ENCODE measurements around the gene ZBTB25.

ZBTB25 gene

GRCh38 chr14:64504897-64505794, 1.5 kb upstream of the ZBTB25 start:
- FAIRE-seq: peak; percentile 16
- DNase-seq (ENCODE audit: insufficient read length, low spot score): peak; percentile 44
- TF ChIP-seq TAF1 (IDR thresholded peaks at IDR 0.05; ENCODE audit: low read depth, low read length) (no peak), SPI1 (IDR thresholded peaks at IDR 0.05; ENCODE audit: low read depth, low read length) (peak; percentile 71), POLR2A (IDR thresholded peaks at IDR 0.05; ENCODE audit: low read depth, low read length) (peak; percentile 2; the same call in 1 of the 2 replicates)

GRCh38 chr14:64504310-64504896, 765 bp upstream of the ZBTB25 start, which contains the start of gene ZBTB1:
ZBTB1 (plus strand) TSS chr14:64504770; CDS start chr14:64521505, 16,735 bp downstream.
- peak; percentile 30 for DNase-seq (ENCODE audit: insufficient read length, low spot score)
- TF ChIP-seq PAX5 (IDR thresholded peaks at IDR 0.05; ENCODE audit: insufficient read depth, low read length, severe bottlenecking) (no peak), POU2F2 (IDR thresholded peaks at IDR 0.05; ENCODE audit: low read depth, low read length) (no peak), TAF1 (IDR thresholded peaks at IDR 0.05; ENCODE audit: low read depth, low read length) (peak; percentile 63), SPI1 (IDR thresholded peaks at IDR 0.05; ENCODE audit: low read depth, low read length) (0 out of 2 replicates have a peak, but pooled peaks have one; percentile 35), POLR2A (IDR thresholded peaks at IDR 0.05; ENCODE audit: low read depth, low read length) (peak; percentile 90), POLR2AphosphoS5 (IDR thresholded peaks at IDR 0.05; ENCODE audit: low read depth, low read length) (peak; percentile 85)
- FAIRE-seq: peak; percentile 76

GRCh38 chr14:64502887-64503433, 678 bp downstream of the ZBTB25 start:
- DNase-seq (ENCODE audit: insufficient read length, low spot score) (no peak), FAIRE-seq (peak; percentile 40)
- TF ChIP-seq POLR2A (IDR thresholded peaks at IDR 0.05; ENCODE audit: low read depth, low read length) (no peak), TAF1 (IDR thresholded peaks at IDR 0.05; ENCODE audit: low read depth, low read length) (no peak), POU2F2 (IDR thresholded peaks at IDR 0.05; ENCODE audit: low read depth, low read length) (no peak), SPI1 (IDR thresholded peaks at IDR 0.05; ENCODE audit: low read depth, low read length) (no peak), POLR2AphosphoS5 (IDR thresholded peaks at IDR 0.05; ENCODE audit: low read depth, low read length) (no peak), PAX5 (IDR thresholded peaks at IDR 0.05; ENCODE audit: insufficient read depth, low read length, severe bottlenecking) (no peak)

GRCh38 chr14:64502456-64502855, 1.2 kb downstream of the ZBTB25 start:
- DNase-seq (ENCODE audit: insufficient read length, low spot score) (no peak), FAIRE-seq (peak; percentile 55)
- TF ChIP-seq POU2F2 (IDR thresholded peaks at IDR 0.05; ENCODE audit: low read depth, low read length) (no peak), PAX5 (IDR thresholded peaks at IDR 0.05; ENCODE audit: insufficient read depth, low read length, severe bottlenecking) (no peak), TAF1 (IDR thresholded peaks at IDR 0.05; ENCODE audit: low read depth, low read length) (no peak), POLR2A (IDR thresholded peaks at IDR 0.05; ENCODE audit: low read depth, low read length) (no peak), SPI1 (IDR thresholded peaks at IDR 0.05; ENCODE audit: low read depth, low read length) (no peak), POLR2AphosphoS5 (IDR thresholded peaks at IDR 0.05; ENCODE audit: low read depth, low read length) (no peak)

- DNase-seq (ENCODE audit: insufficient read length, low spot score) (no peak), FAIRE-seq (peak; percentile 65)
- no peak for TF ChIP-seq SPI1 (IDR thresholded peaks at IDR 0.05; ENCODE audit: low read depth, low read length)
- no peak for TF ChIP-seq PAX5 (IDR thresholded peaks at IDR 0.05; ENCODE audit: insufficient read depth, low read length, severe bottlenecking)
- no peak for TF ChIP-seq POLR2AphosphoS5 (IDR thresholded peaks at IDR 0.05; ENCODE audit: low read depth, low read length)
- TF ChIP-seq TAF1 (IDR thresholded peaks at IDR 0.05; ENCODE audit: low read depth, low read length): no peak
- TF ChIP-seq POLR2A (IDR thresholded peaks at IDR 0.05; ENCODE audit: low read depth, low read length): no peak
- TF ChIP-seq POU2F2 (IDR thresholded peaks at IDR 0.05; ENCODE audit: low read depth, low read length): no peak
These were observed 2.0 kb downstream of the ZBTB25 start for GRCh38 chr14:64501411-64502171.

- FAIRE-seq: no peak
- no peak for TF ChIP-seq POU2F2 (IDR thresholded peaks at IDR 0.05; ENCODE audit: low read depth, low read length)
- no peak for TF ChIP-seq PAX5 (IDR thresholded peaks at IDR 0.05; ENCODE audit: insufficient read depth, low read length, severe bottlenecking)
- no peak for TF ChIP-seq TAF1 (IDR thresholded peaks at IDR 0.05; ENCODE audit: low read depth, low read length)
- no peak for TF ChIP-seq POLR2AphosphoS5 (IDR thresholded peaks at IDR 0.05; ENCODE audit: low read depth, low read length)
- no peak for TF ChIP-seq SPI1 (IDR thresholded peaks at IDR 0.05; ENCODE audit: low read depth, low read length)
- no peak for TF ChIP-seq POLR2A (IDR thresholded peaks at IDR 0.05; ENCODE audit: low read depth, low read length)
These were observed 3.5 kb downstream of the ZBTB25 start for GRCh38 chr14:64500088-64500487.

GRCh38 chr14:64496764-64497163, 6.9 kb downstream of the ZBTB25 start:
- FAIRE-seq (no peak), DNase-seq (ENCODE audit: insufficient read length, low spot score) (no peak)
- no peak for TF ChIP-seq PAX5 (IDR thresholded peaks at IDR 0.05; ENCODE audit: insufficient read depth, low read length, severe bottlenecking)
- TF ChIP-seq POLR2AphosphoS5 (IDR thresholded peaks at IDR 0.05; ENCODE audit: low read depth, low read length): no peak
- TF ChIP-seq SPI1 (IDR thresholded peaks at IDR 0.05; ENCODE audit: low read depth, low read length): no peak
- no peak for TF ChIP-seq POLR2A (IDR thresholded peaks at IDR 0.05; ENCODE audit: low read depth, low read length)
- no peak for TF ChIP-seq POU2F2 (IDR thresholded peaks at IDR 0.05; ENCODE audit: low read depth, low read length)
- TF ChIP-seq TAF1 (IDR thresholded peaks at IDR 0.05; ENCODE audit: low read depth, low read length): no peak

More at GRCh38 chr14:64500088-64500487, 3.5 kb downstream of the ZBTB25 start:
- DNase-seq (ENCODE audit: insufficient read length, low spot score): no peak

- no peak for TF ChIP-seq POLR2AphosphoS5 (IDR thresholded peaks at IDR 0.05; ENCODE audit: low read depth, low read length)
- no peak for TF ChIP-seq POU2F2 (IDR thresholded peaks at IDR 0.05; ENCODE audit: low read depth, low read length)
- TF ChIP-seq TAF1 (IDR thresholded peaks at IDR 0.05; ENCODE audit: low read depth, low read length): no peak
- no peak for TF ChIP-seq PAX5 (IDR thresholded peaks at IDR 0.05; ENCODE audit: insufficient read depth, low read length, severe bottlenecking)
- no peak for TF ChIP-seq SPI1 (IDR thresholded peaks at IDR 0.05; ENCODE audit: low read depth, low read length)
- no peak for TF ChIP-seq POLR2A (IDR thresholded peaks at IDR 0.05; ENCODE audit: low read depth, low read length)
- FAIRE-seq (no peak), DNase-seq (ENCODE audit: insufficient read length, low spot score) (no peak)
These were observed 8.4 kb downstream of the ZBTB25 start for GRCh38 chr14:64495252-64495651.
